DMS 273 treated with DMSO at 0.1 percent for 48 hours (cell line): ENCODE results near the gene THOC7.

Experiments
- DNase-seq: peaks from one replicate; lab custom pipeline; 2025; lab: John Stamatoyannopoulos, UW

THOC7 gene

GRCh38 chr3:63863150-63864007 lies at the start of gene THOC7, which contains the start of gene ATXN7:
Gene THOC7, minus strand, starts transcription at chr3:63863805. Its CDS starts 15 bp downstream, at chr3:63863790.
Gene ATXN7, plus strand, starts transcription at chr3:63863867. Its CDS starts 48,732 bp downstream, at chr3:63912599.
- no peak for DNase-seq

- no peak for DNase-seq
Measured at GRCh38 chr3:63912768-63913588, 49.4 kb upstream of the THOC7 start.

- DNase-seq, result peak; percentile 37
Measured at GRCh38 chr3:63911873-63912767, 48.5 kb upstream of the THOC7 start, which contains the start of gene SCAANT1. Gene SCAANT1, minus strand, starts transcription at chr3:63912383.

- DNase-seq, result no peak
Measured at GRCh38 chr3:63911509-63911872, 47.9 kb upstream of the THOC7 start.

- no peak for DNase-seq
Measured at GRCh38 chr3:63910891-63911290, 47.3 kb upstream of the THOC7 start.

- no peak for DNase-seq
Measured at GRCh38 chr3:63910001-63910400, 46.4 kb upstream of the THOC7 start.

GRCh38 chr3:63909431-63909830 lies 45.8 kb upstream of the THOC7 start:
- no peak for DNase-seq

GRCh38 chr3:63908776-63909175 lies 45.2 kb upstream of the THOC7 start:
- no peak for DNase-seq

- no peak for DNase-seq
Measured at GRCh38 chr3:63908081-63908736, 44.6 kb upstream of the THOC7 start.

GRCh38 chr3:63905731-63906620 lies 42.4 kb upstream of the THOC7 start:
- no peak for DNase-seq

- DNase-seq, result no peak
Measured at GRCh38 chr3:63900459-63900858, 36.9 kb upstream of the THOC7 start.

GRCh38 chr3:63900010-63900409 lies 36.4 kb upstream of the THOC7 start:
- DNase-seq, result no peak

GRCh38 chr3:63896332-63897030 lies 32.9 kb upstream of the THOC7 start:
- no peak for DNase-seq

GRCh38 chr3:63895422-63896189 lies 32.0 kb upstream of the THOC7 start:
- no peak for DNase-seq

GRCh38 chr3:63892773-63893352 lies 29.3 kb upstream of the THOC7 start:
- no peak for DNase-seq

- no peak for DNase-seq
Measured at GRCh38 chr3:63891518-63891917, 27.9 kb upstream of the THOC7 start.

GRCh38 chr3:63886858-63887257 lies 23.3 kb upstream of the THOC7 start:
- DNase-seq, result no peak

GRCh38 chr3:63880653-63881052 lies 17.0 kb upstream of the THOC7 start:
- no peak for DNase-seq
